GM23338 (cell line): ENCODE measurements around the gene PRDM5. TPM values are rescaled to one million over a fixed set of nuclear protein-coding genes. Genes with fewer than 3 reads are reported as not detected.
A peak's percentile ranks its signal among the peaks of the same experiment; 100 is the strongest.

ENCODE experiments used
- ATAC-seq: fragments of 200-7000 bp; cut with Tn5 transposase; 3 replicates; pipeline ENCODE4 v1.9.1; 2020
- DNase-seq: peaks from one replicate; pipeline ENCODE4 v3.0.0-alpha.2; 2015; ENCODE audit warnings: low spot score
- H2AFZ ChIP-seq: fragments of 200-600 bp; sonication (generic); 2 replicates; pipeline ENCODE4 v1.8.0; 2016; ENCODE audit warnings: antibody characterized with exemption, mild to moderate bottlenecking, moderate library complexity
- H3F3A ChIP-seq: fragments of 200-600 bp; sonication (generic); replicated peaks from 2 replicates; pipeline ENCODE4 v1.8.0; 2017; ENCODE audit warnings: antibody characterized with exemption, mixed run types, low read depth
- H3K27ac ChIP-seq: fragments of 200-600 bp; sonication (generic); 2 replicates; pipeline ENCODE4 v1.6.1; 2016; ENCODE audit warnings: low read depth
- H3K27me3 ChIP-seq: fragments of 200-600 bp; sonication (generic); 2 replicates; pipeline ENCODE4 v1.8.0; 2016; ENCODE audit warnings: mild to moderate bottlenecking, mixed run types, moderate library complexity; ENCODE audit not compliant: insufficient read depth
- H3K36me3 ChIP-seq: fragments of 200-600 bp; sonication (generic); 2 replicates; pipeline ENCODE4 v1.8.0; 2016; ENCODE audit warnings: mild to moderate bottlenecking; ENCODE audit not compliant: insufficient read depth
- H3K4me1 ChIP-seq: fragments of 200-600 bp; sonication (generic); 2 replicates; pipeline ENCODE4 v1.8.0; 2016; ENCODE audit warnings: mild to moderate bottlenecking, moderate library complexity; ENCODE audit not compliant: insufficient read depth
- H3K4me2 ChIP-seq: fragments of 200-600 bp; sonication (generic); 2 replicates; pipeline ENCODE4 v1.7.1; 2017; ENCODE audit warnings: mixed run types
- H3K4me3 ChIP-seq: fragments of 200-600 bp; sonication (generic); 2 replicates; pipeline ENCODE4 v1.6.1; 2016; ENCODE audit warnings: mixed run types
- H3K79me2 ChIP-seq: fragments of 200-600 bp; sonication (generic); replicated peaks from 2 replicates; pipeline ENCODE4 v1.8.0; 2017; ENCODE audit warnings: mild to moderate bottlenecking; ENCODE audit not compliant: insufficient read depth
- H3K9me2 ChIP-seq: fragments of 200-600 bp; sonication (generic); 2 replicates; pipeline ENCODE4 v1.8.0; 2017; ENCODE audit not compliant: insufficient read depth
- H4K20me1 ChIP-seq: fragments of 200-600 bp; sonication (generic); replicated peaks from 2 replicates; pipeline ENCODE4 v1.8.0; 2017; ENCODE audit warnings: mild to moderate bottlenecking; ENCODE audit not compliant: insufficient read depth
- H3K27ac Mint-ChIP-seq: 2 replicates; pipeline ENCODE4 v1.8.0; 2020; ENCODE audit warnings: inconsistent platforms, mild to moderate bottlenecking, moderate library complexity, mixed read lengths
- H3K27me3 Mint-ChIP-seq: 3 replicates; pipeline ENCODE4 v1.8.0; 2022; ENCODE audit warnings: low read depth, mild to moderate bottlenecking, moderate library complexity, mixed read lengths, inconsistent platforms; ENCODE audit not compliant: insufficient read depth, poor library complexity
- H3K36me3 Mint-ChIP-seq: 3 replicates; pipeline ENCODE4 v1.8.0; 2021; ENCODE audit warnings: low read depth, mild to moderate bottlenecking, inconsistent platforms, moderate library complexity, mixed read lengths
- H3K4me1 Mint-ChIP-seq: 3 replicates; pipeline ENCODE4 v1.8.0; 2020; ENCODE audit warnings: mild to moderate bottlenecking, inconsistent platforms, mixed read lengths
- H3K4me3 Mint-ChIP-seq: 3 replicates; pipeline ENCODE4 v1.8.0; 2021; ENCODE audit warnings: moderate library complexity, mild to moderate bottlenecking, inconsistent platforms, mixed read lengths
- H3K9me3 Mint-ChIP-seq: 3 replicates; pipeline ENCODE4 v1.8.0; 2020; ENCODE audit warnings: moderate library complexity, mild to moderate bottlenecking, inconsistent platforms, mixed read lengths
- CREB1 ChIP-seq: fragments of 250-450 bp; sonication (Bioruptor Pico); IDR thresholded peaks from 2 replicates; pipeline ENCODE4 v1.5.0; 2020; ENCODE audit warnings: low read depth, mild to moderate bottlenecking, moderate library complexity
- EZH2 ChIP-seq: fragments of 200-600 bp; sonication (generic); IDR thresholded peaks from one replicate; pipeline ENCODE4 v1.8.0; 2017; ENCODE audit warnings: antibody characterized with exemption, mild to moderate bottlenecking, low read depth; ENCODE audit not compliant: unreplicated experiment
- EZH2phosphoT487 ChIP-seq: fragments of 200-600 bp; sonication (generic); IDR thresholded peaks from one replicate; pipeline ENCODE4 v1.8.1; 2018; ENCODE audit warnings: antibody characterized with exemption; ENCODE audit not compliant: unreplicated experiment
- JUNB ChIP-seq: IDR thresholded peaks from one replicate; pipeline ENCODE4 v1.6.1; 2016; ENCODE audit warnings: antibody characterized with exemption; ENCODE audit not compliant: unreplicated experiment
- NANOG ChIP-seq: IDR thresholded peaks from 2 replicates; pipeline ENCODE4 v1.6.1; 2016; ENCODE audit warnings: antibody characterized with exemption, borderline replicate concordance
- POLR2AphosphoS5 ChIP-seq: IDR thresholded peaks from 2 replicates; pipeline ENCODE4 v1.6.1; 2016; ENCODE audit warnings: antibody characterized with exemption, low read depth
- STAT1 ChIP-seq: IDR thresholded peaks from one replicate; pipeline ENCODE4 v1.6.1; 2016; ENCODE audit warnings: antibody characterized with exemption; ENCODE audit not compliant: unreplicated experiment
- ZNF114 ChIP-seq: fragments of 250-450 bp; sonication (Bioruptor Pico); IDR thresholded peaks from 2 replicates; pipeline ENCODE4 v1.5.0; 2020; ENCODE audit warnings: mild to moderate bottlenecking, moderate library complexity
- ZNF331 ChIP-seq: fragments of 250-450 bp; sonication (Bioruptor Pico); IDR thresholded peaks from 2 replicates; pipeline ENCODE4 v1.5.0; 2020; ENCODE audit warnings: low read depth, mild to moderate bottlenecking, moderate library complexity
- polyA plus RNA-seq: library from polyadenylated mRNA; unstranded; fragments of >200 nt; fragmentation: Nextera tagmentation; extraction: Ambion mirVana; gene quantifications from 2 replicates; pipeline ENCODE4 v1.2.1, GENCODE V29; 2016
- total RNA-seq: library from RNA; depleted of rRNA; stranded (reverse); fragments of >200 nt; shearing (Covaris generic); gene quantifications from 2 replicates; pipeline ENCODE4 v1.2.3, GENCODE V29; 2014
- TF ChIP-seq, protein P1 (sequence below): IDR thresholded peaks from 2 replicates; pipeline ENCODE4 v1.6.1; 2016; ENCODE audit warnings: antibody characterized with exemption
- TF ChIP-seq, protein P2 (sequence below), 2 experiments: fragments of 200-600 bp in 1 of 2; sonication (generic) in 1 of 2; conservative IDR thresholded peaks; 2 replicates each; pipeline versions ENCODE4 v1.5.1 to v1.6.1; 2016 to 2017; ENCODE audit warnings: antibody characterized with exemption in 2 of 2, low read depth in 2 of 2, mild to moderate bottlenecking in 2 of 2, moderate library complexity in 1 of 2
- TF ChIP-seq, protein P3 (sequence below): fragments of 250-450 bp; sonication (Bioruptor Pico); IDR thresholded peaks from 2 replicates; pipeline ENCODE4 v1.5.0; 2020; ENCODE audit warnings: mild to moderate bottlenecking, moderate library complexity

Gene PRDM5
- total and polyA plus RNA-seq, 2 experiments from 2014 or later, result 11.2 to 40.4 TPM

DNA sequence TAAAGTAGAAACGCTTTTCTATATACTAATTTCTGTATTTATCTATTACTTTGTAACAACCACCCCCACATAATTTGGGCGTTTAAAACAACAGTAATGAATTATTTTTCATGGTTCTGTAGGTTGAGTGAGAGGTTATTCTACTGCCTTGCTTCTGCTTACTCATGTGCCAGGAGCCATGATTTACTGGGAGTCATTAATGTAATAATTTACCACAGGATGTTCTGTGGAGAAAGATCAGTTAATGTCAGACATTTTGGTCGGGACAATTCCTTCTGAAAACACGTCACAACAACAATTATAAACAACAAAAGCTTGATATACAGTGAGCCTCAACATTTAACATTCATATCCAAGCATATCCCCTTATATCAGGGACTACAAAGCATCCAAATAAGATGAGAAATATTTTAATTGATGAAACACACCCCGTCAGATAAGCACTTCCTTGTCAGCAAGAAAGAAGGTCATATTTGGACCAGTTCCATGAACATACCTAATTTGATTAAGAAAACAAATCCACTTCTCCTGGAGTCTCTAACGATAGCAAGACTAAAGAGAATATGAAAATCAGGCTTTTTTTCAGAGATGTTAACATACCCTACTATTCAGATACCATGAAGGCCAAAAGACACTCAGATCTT is 238.5 kb downstream of the PRDM5 start:
- H3K4me2 ChIP-seq, result no peak overlapping the region
- H3K79me2 ChIP-seq, result no peaks in the 10 kb centered on the region
- H3K27me3 ChIP-seq, result no peaks in the 10 kb centered on the region
- Mint-ChIP-seq H3K27ac (0 out of 2 replicates have a peak overlapping the region, but pooled peaks have one; percentile 13), H3K9me3 (no peaks in the 10 kb centered on the region), H3K36me3 (no peaks in the 10 kb centered on the region), H3K4me1 (peaks cover 5% of the 10 kb centered on the region; the same call in 2 of the 3 replicates), H3K27me3 (no peaks in the 10 kb centered on the region), H3K4me3 (no peak overlapping the region)
- H3K4me1 ChIP-seq, result 0 out of 2 replicates have a peak, but pooled peaks cover 7% of the 10 kb centered on the region
- no peaks in the 10 kb centered on the region for H3K36me3 ChIP-seq
- no peaks in the 10 kb centered on the region for H4K20me1 ChIP-seq
- H2AFZ ChIP-seq, result no peak overlapping the region
- no peak overlapping the region for H3K4me3 ChIP-seq
- no peaks in the 10 kb centered on the region for H3F3A ChIP-seq
- no peak for ATAC-seq
- no peak for DNase-seq
- no peak for TF ChIP-seq ZNF331
- no peak for TF ChIP-seq JUNB
- no peak for TF ChIP-seq NANOG
- no peaks in the 10 kb centered on the region for H3K9me2 ChIP-seq
- no peak overlapping the region for H3K27ac ChIP-seq

DNA sequence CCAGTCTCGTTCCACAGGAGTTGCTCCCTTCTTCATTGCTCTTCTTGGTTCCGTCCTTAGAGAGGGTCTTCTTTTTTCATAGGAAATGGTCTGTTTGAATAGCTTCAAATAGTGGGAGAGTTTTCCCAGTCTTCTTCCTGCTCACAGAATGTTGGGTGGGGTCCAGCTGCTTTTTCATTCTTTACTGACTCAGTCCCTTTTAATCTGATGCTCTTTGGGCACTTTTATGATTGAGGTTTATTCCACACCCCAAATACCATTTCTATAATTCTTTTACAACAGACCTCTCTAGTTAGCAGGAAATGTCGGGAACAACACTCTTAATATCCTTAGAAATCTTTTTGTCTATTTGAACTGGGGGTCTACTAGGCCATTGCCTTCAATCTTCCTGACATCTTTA is 239.5 kb downstream of the PRDM5 start:
- no peaks in the 10 kb centered on the region for H3K79me2 ChIP-seq
- H3K27me3 Mint-ChIP-seq, result no peaks in the 10 kb centered on the region
- H3K4me3 Mint-ChIP-seq, result no peak overlapping the region
- no peak overlapping the region for H2AFZ ChIP-seq
- no peaks in the 10 kb centered on the region for H3K9me3 Mint-ChIP-seq
- ATAC-seq (no peak), DNase-seq (no peak)
- H3K9me2 ChIP-seq, result no peaks in the 10 kb centered on the region
- H3K4me1 ChIP-seq, result 0 out of 2 replicates have a peak, but pooled peaks cover 7% of the 10 kb centered on the region
- H3F3A ChIP-seq, result no peaks in the 10 kb centered on the region
- no peaks in the 10 kb centered on the region for H3K36me3 Mint-ChIP-seq
- peaks cover 5% of the 10 kb centered on the region; the same call in 2 of the 3 replicates for H3K4me1 Mint-ChIP-seq
- H3K4me2 ChIP-seq, result no peak overlapping the region
- no peaks in the 10 kb centered on the region for H4K20me1 ChIP-seq
- no peak overlapping the region for H3K27ac Mint-ChIP-seq
- no peaks in the 10 kb centered on the region for H3K36me3 ChIP-seq
- no peak overlapping the region for H3K4me3 ChIP-seq
- no peak overlapping the region for H3K27ac ChIP-seq
- no peaks in the 10 kb centered on the region for H3K27me3 ChIP-seq
- TF ChIP-seq, protein P1, sequence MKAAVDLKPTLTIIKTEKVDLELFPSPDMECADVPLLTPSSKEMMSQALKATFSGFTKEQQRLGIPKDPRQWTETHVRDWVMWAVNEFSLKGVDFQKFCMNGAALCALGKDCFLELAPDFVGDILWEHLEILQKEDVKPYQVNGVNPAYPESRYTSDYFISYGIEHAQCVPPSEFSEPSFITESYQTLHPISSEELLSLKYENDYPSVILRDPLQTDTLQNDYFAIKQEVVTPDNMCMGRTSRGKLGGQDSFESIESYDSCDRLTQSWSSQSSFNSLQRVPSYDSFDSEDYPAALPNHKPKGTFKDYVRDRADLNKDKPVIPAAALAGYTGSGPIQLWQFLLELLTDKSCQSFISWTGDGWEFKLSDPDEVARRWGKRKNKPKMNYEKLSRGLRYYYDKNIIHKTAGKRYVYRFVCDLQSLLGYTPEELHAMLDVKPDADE, result no peak
- TF ChIP-seq, protein P2, sequence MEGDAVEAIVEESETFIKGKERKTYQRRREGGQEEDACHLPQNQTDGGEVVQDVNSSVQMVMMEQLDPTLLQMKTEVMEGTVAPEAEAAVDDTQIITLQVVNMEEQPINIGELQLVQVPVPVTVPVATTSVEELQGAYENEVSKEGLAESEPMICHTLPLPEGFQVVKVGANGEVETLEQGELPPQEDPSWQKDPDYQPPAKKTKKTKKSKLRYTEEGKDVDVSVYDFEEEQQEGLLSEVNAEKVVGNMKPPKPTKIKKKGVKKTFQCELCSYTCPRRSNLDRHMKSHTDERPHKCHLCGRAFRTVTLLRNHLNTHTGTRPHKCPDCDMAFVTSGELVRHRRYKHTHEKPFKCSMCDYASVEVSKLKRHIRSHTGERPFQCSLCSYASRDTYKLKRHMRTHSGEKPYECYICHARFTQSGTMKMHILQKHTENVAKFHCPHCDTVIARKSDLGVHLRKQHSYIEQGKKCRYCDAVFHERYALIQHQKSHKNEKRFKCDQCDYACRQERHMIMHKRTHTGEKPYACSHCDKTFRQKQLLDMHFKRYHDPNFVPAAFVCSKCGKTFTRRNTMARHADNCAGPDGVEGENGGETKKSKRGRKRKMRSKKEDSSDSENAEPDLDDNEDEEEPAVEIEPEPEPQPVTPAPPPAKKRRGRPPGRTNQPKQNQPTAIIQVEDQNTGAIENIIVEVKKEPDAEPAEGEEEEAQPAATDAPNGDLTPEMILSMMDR (conservative IDR thresholded peaks at IDR 0.05; ENCODE audit: low read depth in 2 of 2), result no peak
- TF ChIP-seq CREB1 (CRISPR knock-in tag) (no peak), EZH2 (no peak), NANOG (no peak), STAT1 (no peak), EZH2phosphoT487 (no peak), ZNF114 (no peak), JUNB (no peak), POLR2AphosphoS5 (no peak)
- TF ChIP-seq, protein P3, sequence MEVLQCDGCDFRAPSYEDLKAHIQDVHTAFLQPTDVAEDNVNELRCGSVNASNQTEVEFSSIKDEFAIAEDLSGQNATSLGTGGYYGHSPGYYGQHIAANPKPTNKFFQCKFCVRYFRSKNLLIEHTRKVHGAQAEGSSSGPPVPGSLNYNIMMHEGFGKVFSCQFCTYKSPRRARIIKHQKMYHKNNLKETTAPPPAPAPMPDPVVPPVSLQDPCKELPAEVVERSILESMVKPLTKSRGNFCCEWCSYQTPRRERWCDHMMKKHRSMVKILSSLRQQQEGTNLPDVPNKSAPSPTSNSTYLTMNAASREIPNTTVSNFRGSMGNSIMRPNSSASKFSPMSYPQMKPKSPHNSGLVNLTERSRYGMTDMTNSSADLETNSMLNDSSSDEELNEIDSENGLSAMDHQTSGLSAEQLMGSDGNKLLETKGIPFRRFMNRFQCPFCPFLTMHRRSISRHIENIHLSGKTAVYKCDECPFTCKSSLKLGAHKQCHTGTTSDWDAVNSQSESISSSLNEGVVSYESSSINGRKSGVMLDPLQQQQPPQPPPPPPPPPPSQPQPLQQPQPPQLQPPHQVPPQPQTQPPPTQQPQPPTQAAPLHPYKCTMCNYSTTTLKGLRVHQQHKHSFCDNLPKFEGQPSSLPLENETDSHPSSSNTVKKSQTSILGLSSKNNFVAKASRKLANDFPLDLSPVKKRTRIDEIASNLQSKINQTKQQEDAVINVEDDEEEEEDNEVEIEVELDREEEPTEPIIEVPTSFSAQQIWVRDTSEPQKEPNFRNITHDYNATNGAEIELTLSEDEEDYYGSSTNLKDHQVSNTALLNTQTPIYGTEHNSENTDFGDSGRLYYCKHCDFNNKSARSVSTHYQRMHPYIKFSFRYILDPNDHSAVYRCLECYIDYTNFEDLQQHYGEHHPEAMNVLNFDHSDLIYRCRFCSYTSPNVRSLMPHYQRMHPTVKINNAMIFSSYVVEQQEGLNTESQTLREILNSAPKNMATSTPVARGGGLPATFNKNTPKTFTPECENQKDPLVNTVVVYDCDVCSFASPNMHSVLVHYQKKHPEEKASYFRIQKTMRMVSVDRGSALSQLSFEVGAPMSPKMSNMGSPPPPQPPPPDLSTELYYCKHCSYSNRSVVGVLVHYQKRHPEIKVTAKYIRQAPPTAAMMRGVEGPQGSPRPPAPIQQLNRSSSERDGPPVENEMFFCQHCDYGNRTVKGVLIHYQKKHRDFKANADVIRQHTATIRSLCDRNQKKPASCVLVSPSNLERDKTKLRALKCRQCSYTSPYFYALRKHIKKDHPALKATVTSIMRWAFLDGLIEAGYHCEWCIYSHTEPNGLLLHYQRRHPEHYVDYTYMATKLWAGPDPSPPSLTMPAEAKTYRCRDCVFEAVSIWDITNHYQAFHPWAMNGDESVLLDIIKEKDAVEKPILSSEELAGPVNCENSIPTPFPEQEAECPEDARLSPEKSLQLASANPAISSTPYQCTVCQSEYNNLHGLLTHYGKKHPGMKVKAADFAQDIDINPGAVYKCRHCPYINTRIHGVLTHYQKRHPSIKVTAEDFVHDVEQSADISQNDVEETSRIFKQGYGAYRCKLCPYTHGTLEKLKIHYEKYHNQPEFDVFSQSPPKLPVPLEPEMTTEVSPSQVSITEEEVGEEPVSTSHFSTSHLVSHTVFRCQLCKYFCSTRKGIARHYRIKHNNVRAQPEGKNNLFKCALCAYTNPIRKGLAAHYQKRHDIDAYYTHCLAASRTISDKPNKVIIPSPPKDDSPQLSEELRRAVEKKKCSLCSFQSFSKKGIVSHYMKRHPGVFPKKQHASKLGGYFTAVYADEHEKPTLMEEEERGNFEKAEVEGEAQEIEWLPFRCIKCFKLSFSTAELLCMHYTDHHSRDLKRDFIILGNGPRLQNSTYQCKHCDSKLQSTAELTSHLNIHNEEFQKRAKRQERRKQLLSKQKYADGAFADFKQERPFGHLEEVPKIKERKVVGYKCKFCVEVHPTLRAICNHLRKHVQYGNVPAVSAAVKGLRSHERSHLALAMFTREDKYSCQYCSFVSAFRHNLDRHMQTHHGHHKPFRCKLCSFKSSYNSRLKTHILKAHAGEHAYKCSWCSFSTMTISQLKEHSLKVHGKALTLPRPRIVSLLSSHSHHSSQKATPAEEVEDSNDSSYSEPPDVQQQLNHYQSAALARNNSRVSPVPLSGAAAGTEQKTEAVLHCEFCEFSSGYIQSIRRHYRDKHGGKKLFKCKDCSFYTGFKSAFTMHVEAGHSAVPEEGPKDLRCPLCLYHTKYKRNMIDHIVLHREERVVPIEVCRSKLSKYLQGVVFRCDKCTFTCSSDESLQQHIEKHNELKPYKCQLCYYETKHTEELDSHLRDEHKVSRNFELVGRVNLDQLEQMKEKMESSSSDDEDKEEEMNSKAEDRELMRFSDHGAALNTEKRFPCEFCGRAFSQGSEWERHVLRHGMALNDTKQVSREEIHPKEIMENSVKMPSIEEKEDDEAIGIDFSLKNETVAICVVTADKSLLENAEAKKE (CRISPR knock-in tag), result no peak
